Measurements from ENCODE around the gene SLC7A8.

Gene SLC7A8

DNA sequence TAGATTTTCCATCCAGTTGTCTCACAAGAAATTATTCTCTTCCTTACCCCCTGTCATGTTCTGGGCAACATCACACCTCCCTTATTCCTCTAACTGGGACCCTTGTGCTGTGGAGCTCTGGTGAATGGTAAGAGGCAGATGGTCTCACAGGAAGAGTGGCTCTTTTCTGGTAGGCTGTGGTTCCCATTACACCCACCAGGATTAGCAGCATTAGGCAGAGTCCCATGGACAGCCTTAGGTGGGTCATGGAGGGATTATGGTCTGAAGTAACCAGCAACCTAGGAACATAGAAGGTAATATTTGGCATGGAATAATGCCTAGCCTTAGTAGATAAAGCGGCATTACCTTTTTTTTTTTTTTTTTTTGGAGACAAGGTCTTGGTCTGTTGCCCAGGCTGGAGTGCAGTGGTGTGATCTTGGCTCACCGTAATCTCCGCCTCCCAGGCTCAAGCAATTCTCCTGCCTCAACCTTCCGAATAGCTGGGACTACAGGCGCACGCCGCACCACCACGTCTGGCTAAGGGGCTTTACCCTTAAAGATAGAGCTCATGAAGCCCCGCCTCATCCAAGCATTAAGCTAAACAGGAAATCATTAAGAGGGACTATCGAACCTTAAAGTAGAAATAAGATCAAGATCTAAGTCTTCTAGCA is 84.1 kb downstream of the SLC7A8 start:
- Mint-ChIP-seq H3K9me3 (no peaks in the 10 kb centered on the region), H3K27ac (no peak overlapping the region), H3K4me1 (ENCODE audit: low read depth) (peaks cover 24% of the 10 kb centered on the region)

DNA sequence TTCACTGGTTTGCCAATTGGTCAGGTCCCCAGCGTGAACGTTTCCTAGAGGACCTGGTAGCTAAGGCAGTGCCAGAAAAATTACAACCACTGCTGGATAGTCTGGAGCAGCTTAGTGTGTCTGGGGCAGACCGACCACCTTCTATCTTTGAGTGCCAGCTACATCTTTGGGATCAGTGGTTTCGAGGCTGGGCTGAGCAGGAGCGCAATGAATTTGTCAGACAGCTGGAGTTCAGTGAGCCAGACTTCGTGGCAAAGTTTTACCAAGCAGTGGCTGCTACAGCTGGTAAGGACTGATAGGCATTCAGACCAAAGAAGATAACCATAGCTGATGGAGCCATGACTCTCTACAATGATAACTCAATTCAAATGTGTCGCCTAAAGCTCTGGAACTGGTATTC is 85.7 kb downstream of the SLC7A8 start:
- peaks cover 40% of the 10 kb centered on the region for H3K36me3 Mint-ChIP-seq (ENCODE audit: low read depth)
- no peaks in the 10 kb centered on the region for H3K9me3 Mint-ChIP-seq
- no peak overlapping the region for H3K4me3 Mint-ChIP-seq
- H3K4me1 Mint-ChIP-seq (ENCODE audit: low read depth): peaks cover 33% of the 10 kb centered on the region
- H3K27ac Mint-ChIP-seq: peak overlapping the region; percentile 41
- no peak for DNase-seq
- no peaks in the 10 kb centered on the region for H3K27me3 Mint-ChIP-seq

More for the DNA sequence above, 84.1 kb downstream of the SLC7A8 start:
- Mint-ChIP-seq H3K36me3 (ENCODE audit: low read depth) (peaks cover 32% of the 10 kb centered on the region), H3K4me3 (no peak overlapping the region), H3K27me3 (no peaks in the 10 kb centered on the region)
- DNase-seq: no peak

DNA sequence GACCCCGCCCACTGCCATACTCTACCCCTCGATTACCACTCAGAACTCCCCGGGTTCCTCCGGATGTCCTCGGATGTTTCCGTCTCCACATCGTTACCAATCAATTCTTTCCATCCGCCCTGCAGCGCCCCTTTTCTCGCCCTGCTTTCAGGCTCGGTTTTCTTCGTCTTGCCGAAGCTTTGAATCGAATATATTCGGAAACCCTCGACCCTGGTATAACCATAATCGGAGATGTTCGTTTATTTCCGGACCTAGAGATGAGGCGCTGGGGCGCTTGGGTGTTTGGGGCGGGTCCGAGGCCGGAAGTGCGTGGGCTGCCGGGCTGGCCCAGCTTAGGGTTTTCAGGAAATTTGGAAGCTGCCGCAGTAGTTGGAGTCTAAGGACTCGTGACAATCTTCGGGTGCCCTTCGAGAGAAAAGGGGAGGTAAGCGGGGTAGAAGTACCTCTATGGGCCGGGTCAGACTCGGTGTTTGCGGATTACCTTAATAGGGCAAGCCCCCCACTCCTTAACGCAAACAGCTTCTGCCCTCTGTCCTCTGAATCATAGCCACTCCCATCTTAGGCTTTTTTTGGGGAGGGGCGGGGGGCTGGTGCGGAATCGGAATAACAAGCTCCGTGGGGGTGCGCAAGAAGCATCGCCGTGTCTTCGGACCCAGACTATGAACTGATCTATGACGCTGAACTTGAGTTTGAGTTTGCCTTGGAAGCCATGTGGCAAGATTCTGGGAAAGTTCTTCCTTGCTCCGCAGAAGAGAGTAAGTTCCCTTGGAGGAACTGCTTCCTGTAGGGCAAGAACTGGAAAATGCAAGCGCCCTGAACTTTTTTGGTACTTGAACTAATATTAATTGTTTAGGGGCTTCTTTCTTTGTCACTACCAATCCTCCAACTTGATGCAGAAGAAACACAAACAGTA is 88.0 kb downstream of the SLC7A8 start, which contains the start of gene C14orf119:
TSS of gene C14orf119 (plus strand) at position 310 of the 913 bp plus-strand sequence. CDS start 2,154 bp downstream, outside the sequence.
- Mint-ChIP-seq H3K4me3 (no peak within 1 kb of the TSS), H3K27me3 (no peaks in the 10 kb centered on the region), H3K27ac (no peak within 1 kb of the TSS), H3K36me3 (ENCODE audit: low read depth) (peaks cover 60% of the 10 kb centered on the region), H3K9me3 (no peaks in the 10 kb centered on the region), H3K4me1 (ENCODE audit: low read depth) (peaks cover 48% of the 10 kb centered on the region)
- peak; percentile 90 for DNase-seq

DNA sequence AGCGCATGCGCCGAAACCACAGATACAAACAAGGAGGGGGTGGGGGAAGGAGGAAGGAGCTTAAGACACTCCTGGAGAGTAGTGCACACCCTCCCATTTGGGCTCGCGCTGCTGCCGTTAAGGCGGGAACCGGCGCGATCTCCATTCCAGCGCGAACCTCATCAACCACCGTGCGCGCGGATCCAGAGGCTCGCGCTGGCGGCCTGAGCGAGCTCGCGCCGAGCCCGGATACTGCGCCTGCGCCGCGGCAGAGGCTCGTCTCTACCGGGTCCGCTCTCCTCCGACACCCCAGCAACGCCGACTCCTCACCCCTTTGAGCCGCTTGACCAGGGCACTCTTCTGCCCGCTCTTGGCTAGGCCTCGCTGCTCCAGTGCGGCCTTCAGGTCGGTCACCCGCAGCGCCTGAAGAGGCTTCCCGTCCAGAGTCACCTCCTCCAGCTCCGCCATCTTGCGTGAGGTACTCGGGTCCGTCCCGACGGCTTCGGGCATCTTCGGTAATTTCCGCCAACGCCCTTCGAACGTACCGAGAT is 88.7 kb downstream of the SLC7A8 start, which contains the start of gene ACIN1:
TSS of gene ACIN1 (minus strand) at position 471 of the 530 bp plus-strand sequence. CDS start at position 447, 24 bp downstream.
- H3K9me3 Mint-ChIP-seq: no peaks in the 10 kb centered on the region
- H3K4me3 Mint-ChIP-seq: no peak within 1 kb of the TSS
- peaks cover 67% of the 10 kb centered on the region for H3K36me3 Mint-ChIP-seq (ENCODE audit: low read depth)
- peak; percentile 99 for DNase-seq
- H3K27ac Mint-ChIP-seq: no peak within 1 kb of the TSS
- H3K27me3 Mint-ChIP-seq: no peaks in the 10 kb centered on the region
- H3K4me1 Mint-ChIP-seq (ENCODE audit: low read depth): peaks cover 53% of the 10 kb centered on the region

DNA sequence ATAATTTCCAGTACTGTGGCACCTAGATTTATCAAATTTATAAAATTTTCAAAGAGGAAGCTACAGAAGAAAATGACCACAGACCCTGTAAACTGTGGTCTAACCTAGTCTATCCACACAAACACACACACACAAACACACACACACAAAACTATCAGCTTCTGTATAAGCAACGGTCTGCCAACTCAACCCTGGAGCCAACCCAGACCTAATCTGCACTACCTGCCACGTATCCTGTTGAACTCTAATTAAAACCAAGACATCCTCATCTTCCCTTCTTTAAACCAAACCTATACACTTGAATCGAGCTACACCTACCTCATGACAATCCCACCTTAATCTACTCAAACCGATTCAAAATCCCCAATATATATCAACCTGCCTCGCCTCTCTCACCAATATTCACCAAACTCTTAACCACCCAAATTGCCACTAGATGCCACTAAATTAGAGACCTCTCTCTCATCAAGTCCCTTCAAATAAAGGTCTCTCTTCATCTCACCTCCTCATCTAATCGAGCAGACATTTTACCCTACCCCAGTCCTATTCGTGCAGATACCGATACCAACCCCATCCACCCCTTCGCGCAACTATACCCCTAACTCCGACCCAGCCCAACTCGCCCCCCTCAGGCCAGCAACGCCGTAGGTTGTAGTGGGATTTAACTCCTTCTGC is 89.3 kb downstream of the SLC7A8 start:
- H3K4me1 Mint-ChIP-seq (ENCODE audit: low read depth): peaks cover 57% of the 10 kb centered on the region
- no peak overlapping the region for H3K4me3 Mint-ChIP-seq
- peaks cover 68% of the 10 kb centered on the region for H3K36me3 Mint-ChIP-seq (ENCODE audit: low read depth)
- no peak for DNase-seq
- H3K9me3 Mint-ChIP-seq: no peaks in the 10 kb centered on the region
- no peak overlapping the region for H3K27ac Mint-ChIP-seq
- no peaks in the 10 kb centered on the region for H3K27me3 Mint-ChIP-seq

DNA sequence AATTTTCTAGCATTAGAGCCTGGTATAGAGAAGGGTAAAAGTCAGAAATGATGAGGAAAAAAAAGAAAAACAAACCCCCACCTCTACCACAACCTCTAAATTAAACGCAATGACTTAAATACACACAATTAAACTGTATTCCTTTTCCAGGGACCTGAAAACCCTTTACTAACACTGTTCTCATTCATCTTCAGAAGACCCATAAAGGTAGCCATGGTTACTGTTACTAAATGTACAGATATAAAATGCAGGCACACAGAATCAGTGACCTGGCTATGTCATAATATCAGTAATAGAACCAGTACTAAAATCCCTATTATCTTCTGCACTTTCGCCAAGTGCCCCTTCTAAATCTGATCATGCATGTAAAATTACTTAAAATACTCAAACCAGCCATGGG is 89.9 kb downstream of the SLC7A8 start:
- no peaks in the 10 kb centered on the region for H3K27me3 Mint-ChIP-seq
- no peaks in the 10 kb centered on the region for H3K9me3 Mint-ChIP-seq
- peaks cover 57% of the 10 kb centered on the region for H3K4me1 Mint-ChIP-seq (ENCODE audit: low read depth)
- peaks cover 68% of the 10 kb centered on the region for H3K36me3 Mint-ChIP-seq (ENCODE audit: low read depth)
- no peak overlapping the region for H3K4me3 Mint-ChIP-seq
- no peak for DNase-seq
- H3K27ac Mint-ChIP-seq: peak overlapping the region; percentile 78

DNA sequence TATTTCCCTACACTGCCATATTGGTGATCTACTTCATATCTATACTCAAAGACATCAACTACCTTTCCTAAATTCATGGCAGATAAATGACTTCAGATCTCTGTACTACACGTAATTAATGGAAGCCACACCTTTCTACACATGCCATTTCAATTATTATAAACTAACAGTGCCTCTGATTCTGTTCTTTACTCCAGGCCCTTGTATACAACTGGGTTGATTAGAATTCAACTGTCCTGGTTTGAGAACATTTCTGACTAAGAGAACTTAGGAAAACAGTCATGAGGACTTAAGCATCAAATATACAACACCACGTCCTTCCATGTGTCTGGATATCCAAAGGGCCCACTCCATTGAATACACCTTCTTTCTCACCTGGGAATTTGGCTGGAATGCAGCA is 90.4 kb downstream of the SLC7A8 start:
- Mint-ChIP-seq H3K4me3 (no peak overlapping the region), H3K4me1 (ENCODE audit: low read depth) (peaks cover 55% of the 10 kb centered on the region), H3K9me3 (no peaks in the 10 kb centered on the region), H3K27ac (peak overlapping the region; percentile 78), H3K36me3 (ENCODE audit: low read depth) (peaks cover 68% of the 10 kb centered on the region), H3K27me3 (no peaks in the 10 kb centered on the region)
- no peak for DNase-seq

DNA sequence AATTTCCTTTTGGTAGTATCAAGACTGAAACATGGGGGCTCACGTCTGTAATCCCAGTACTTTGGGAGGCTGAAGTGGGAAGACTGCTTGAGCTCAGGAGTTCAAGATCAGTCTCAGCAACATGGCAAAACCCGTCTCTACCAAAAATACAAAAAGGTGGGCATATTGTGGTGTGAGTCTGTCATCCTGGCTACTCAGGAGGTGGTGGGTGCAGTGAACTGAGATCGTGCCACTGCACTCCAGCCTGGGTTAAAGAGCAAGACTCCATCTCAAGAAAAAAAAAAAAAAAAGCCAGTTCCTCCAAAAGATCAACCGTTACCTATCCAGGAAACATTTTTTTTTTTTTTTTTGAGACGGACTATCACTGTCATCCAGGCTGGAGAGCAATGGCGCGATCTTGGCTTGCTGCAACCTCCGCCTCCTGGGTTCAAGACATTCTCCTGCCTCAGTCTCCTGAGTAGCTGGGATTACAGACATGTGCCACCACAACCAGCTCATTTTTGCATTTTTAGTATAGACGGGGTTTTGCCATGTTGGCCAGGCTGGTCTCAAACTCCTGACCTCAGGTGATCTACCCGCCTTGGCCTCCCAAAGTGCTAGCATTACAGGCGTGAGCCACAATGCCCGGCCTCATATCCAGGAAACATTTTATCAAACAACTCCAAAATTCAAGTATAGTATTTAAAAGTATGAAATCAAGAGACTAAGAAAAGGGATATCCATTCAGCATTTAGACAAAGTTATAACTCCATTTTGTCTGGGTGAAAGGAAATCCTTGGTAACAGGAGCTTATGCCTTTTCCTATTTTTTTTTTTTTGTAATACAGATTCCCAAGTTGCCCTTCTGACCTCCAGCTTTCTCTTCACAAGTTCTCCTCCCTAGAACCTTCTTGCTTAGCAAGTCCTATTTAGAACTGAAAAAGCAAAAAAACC is 91.9 kb downstream of the SLC7A8 start:
- peaks cover 56% of the 10 kb centered on the region for H3K4me1 Mint-ChIP-seq (ENCODE audit: low read depth)
- H3K4me3 Mint-ChIP-seq: no peak overlapping the region
- H3K27me3 Mint-ChIP-seq: no peaks in the 10 kb centered on the region
- no peak for DNase-seq
- H3K27ac Mint-ChIP-seq: peak overlapping the region; percentile 83
- H3K9me3 Mint-ChIP-seq: no peaks in the 10 kb centered on the region
- H3K36me3 Mint-ChIP-seq (ENCODE audit: low read depth): peaks cover 68% of the 10 kb centered on the region

DNA sequence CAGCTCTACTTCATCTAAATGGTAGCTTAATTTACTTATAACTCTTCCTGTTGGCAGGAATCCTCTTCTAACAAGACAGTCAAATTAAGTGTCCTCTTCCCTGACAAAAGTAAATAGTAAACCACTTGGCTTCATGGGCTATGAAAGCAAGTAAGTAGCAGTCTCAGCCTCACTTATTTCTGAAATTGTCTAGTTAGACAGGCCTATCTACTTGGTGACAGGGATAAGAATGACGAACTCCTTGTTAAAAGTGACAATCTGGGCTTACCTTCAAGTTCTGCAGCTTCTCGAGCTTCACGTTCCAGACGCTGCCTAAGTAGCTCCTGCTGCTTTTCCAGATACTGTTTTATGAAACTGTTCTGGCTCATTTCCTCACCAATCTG is 93.2 kb downstream of the SLC7A8 start:
- H3K4me3 Mint-ChIP-seq: no peak overlapping the region
- H3K4me1 Mint-ChIP-seq (ENCODE audit: low read depth): peaks cover 66% of the 10 kb centered on the region
- DNase-seq: no peak
- no peaks in the 10 kb centered on the region for H3K9me3 Mint-ChIP-seq
- H3K36me3 Mint-ChIP-seq (ENCODE audit: low read depth): peaks cover 80% of the 10 kb centered on the region
- H3K27ac Mint-ChIP-seq: peak overlapping the region; percentile 76
- no peaks in the 10 kb centered on the region for H3K27me3 Mint-ChIP-seq

DNA sequence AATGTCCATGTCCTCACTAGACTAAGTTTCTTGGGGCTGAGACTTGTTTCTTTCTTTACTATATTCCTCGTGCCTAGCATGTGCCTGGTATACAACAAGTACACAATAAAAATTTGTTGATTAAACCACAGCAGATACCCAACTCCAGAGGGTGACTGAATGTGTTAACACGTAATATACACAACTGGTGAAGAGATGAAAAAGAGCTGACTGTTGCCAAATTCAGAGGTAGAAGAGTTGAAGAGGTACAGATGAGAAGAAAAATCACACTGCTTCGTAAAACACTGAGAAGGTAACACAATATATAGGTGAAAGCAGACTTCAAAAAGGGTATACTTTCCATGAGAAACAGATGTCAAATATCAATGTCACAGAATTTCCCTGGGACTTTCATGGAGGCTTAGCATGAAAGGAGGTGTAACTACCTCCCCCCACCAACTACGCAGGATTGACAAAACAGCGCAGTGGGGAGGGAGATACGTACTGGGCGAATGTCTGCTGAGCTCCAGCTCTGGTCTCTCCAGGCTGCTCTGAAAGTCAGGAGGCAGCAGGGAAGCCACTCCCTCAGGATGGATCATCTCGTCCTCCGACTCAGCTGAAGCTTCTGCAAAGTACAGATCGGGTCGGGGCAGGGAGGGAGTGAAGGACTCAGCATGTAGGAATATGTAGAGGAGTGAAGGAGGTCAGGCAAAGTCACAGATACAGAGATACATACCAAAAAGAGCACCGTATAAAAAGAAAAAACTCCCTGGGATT is 93.8 kb downstream of the SLC7A8 start:
- Mint-ChIP-seq H3K4me1 (ENCODE audit: low read depth) (peaks cover 71% of the 10 kb centered on the region), H3K9me3 (no peaks in the 10 kb centered on the region), H3K27me3 (no peaks in the 10 kb centered on the region), H3K27ac (peak overlapping the region; percentile 76), H3K4me3 (no peak overlapping the region), H3K36me3 (ENCODE audit: low read depth) (peaks cover 85% of the 10 kb centered on the region)
- no peak for DNase-seq

DNA sequence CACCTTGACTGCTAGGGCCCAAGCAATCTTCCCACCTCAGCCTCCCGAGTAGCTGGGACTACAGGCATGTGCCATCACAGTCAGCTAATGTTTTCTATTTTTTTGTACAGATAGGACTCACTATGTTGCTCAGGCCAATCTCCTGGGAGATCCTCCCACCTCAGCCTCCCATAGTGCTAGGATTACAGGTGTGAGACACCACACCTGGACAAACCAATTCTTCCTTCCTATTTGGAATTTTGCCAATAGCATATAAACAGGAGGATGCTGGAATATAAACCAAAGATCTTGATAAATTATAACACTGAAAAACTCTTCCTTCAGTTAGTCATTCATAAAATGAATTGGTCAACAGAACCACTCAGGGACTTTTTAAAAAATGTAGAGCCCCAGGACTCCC is 96.9 kb downstream of the SLC7A8 start:
- peaks cover 51% of the 10 kb centered on the region for H3K4me1 Mint-ChIP-seq (ENCODE audit: low read depth)
- no peak overlapping the region for H3K4me3 Mint-ChIP-seq
- H3K36me3 Mint-ChIP-seq (ENCODE audit: low read depth): peaks cover 90% of the 10 kb centered on the region
- H3K27me3 Mint-ChIP-seq: no peaks in the 10 kb centered on the region
- no peak for DNase-seq
- no peaks in the 10 kb centered on the region for H3K9me3 Mint-ChIP-seq
- H3K27ac Mint-ChIP-seq: peak overlapping the region; percentile 89

DNA sequence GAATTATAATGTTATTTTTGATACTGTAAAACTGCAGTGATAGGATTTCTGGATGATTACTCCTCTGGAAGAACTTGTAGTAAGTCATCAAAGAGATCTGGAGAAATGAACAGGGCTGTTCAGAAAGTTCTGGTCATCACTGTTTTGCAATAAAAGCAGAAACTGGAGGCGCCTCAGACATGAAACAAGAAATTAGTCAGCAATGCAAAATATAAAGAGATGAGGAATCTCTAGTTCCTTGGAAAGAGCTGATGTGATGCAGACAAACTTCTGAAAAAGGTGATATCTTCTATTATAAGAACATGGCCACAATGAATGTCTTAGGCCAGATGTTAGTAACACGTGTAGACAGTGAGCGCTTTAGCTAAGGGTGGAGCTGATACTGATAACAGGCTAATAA is 98.0 kb downstream of the SLC7A8 start:
- DNase-seq: no peak
- Mint-ChIP-seq H3K27ac (peak overlapping the region; percentile 89), H3K9me3 (no peaks in the 10 kb centered on the region), H3K27me3 (no peaks in the 10 kb centered on the region), H3K36me3 (ENCODE audit: low read depth) (peaks cover 93% of the 10 kb centered on the region), H3K4me3 (peak overlapping the region; percentile 11), H3K4me1 (ENCODE audit: low read depth) (peaks cover 49% of the 10 kb centered on the region)

DNA sequence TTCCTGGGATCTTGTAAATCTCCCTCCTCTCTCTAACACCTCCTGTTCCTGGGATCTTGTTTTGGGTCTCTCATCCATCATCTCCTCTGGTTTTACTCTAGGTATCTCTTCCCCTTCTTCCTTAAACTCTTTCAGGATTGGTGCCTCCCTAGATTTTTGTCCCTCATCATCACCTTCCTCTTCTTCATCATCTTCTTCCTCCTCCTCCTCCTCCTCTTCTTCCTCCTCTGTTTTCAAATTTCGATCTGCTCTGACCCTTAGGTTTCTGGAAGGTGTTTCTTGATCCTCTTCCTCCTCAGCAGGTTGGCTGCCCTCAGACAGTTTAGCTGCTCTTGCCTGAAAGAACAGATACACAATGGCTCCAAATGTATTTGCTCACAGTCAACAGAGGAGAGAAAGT is 103.0 kb downstream of the SLC7A8 start:
- H3K9me3 Mint-ChIP-seq: no peaks in the 10 kb centered on the region
- H3K4me3 Mint-ChIP-seq: no peak overlapping the region
- H3K4me1 Mint-ChIP-seq (ENCODE audit: low read depth): peaks cover 18% of the 10 kb centered on the region
- H3K27me3 Mint-ChIP-seq: no peaks in the 10 kb centered on the region
- no peak for DNase-seq
- H3K36me3 Mint-ChIP-seq (ENCODE audit: low read depth): peaks cover 93% of the 10 kb centered on the region
- H3K27ac Mint-ChIP-seq: peak overlapping the region; percentile 81
